ENCODE measurements around the gene TRERF1.

Gene TRERF1

DNA sequence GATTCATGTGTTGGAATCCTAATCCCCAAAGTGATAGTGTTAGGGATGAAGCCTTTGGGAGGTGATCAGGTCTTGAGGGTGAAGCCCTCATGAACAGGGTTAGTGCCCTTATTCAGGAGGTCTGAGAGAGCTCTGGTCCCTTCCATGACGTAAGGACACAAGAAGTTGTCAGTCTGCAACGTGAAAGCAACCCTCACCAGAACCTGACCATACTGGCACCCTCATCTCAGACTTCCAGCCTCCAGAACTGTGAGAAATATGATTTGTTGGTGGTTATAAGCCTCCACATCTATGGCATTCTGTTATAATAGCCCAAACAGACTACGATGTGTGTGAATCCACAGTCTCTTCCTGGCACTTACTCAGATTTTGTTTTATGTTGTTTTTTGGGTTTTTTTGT, 90.7 kb downstream of the TRERF1 start:
- ATAC-seq = no peak
- TF ChIP-seq, protein P1, sequence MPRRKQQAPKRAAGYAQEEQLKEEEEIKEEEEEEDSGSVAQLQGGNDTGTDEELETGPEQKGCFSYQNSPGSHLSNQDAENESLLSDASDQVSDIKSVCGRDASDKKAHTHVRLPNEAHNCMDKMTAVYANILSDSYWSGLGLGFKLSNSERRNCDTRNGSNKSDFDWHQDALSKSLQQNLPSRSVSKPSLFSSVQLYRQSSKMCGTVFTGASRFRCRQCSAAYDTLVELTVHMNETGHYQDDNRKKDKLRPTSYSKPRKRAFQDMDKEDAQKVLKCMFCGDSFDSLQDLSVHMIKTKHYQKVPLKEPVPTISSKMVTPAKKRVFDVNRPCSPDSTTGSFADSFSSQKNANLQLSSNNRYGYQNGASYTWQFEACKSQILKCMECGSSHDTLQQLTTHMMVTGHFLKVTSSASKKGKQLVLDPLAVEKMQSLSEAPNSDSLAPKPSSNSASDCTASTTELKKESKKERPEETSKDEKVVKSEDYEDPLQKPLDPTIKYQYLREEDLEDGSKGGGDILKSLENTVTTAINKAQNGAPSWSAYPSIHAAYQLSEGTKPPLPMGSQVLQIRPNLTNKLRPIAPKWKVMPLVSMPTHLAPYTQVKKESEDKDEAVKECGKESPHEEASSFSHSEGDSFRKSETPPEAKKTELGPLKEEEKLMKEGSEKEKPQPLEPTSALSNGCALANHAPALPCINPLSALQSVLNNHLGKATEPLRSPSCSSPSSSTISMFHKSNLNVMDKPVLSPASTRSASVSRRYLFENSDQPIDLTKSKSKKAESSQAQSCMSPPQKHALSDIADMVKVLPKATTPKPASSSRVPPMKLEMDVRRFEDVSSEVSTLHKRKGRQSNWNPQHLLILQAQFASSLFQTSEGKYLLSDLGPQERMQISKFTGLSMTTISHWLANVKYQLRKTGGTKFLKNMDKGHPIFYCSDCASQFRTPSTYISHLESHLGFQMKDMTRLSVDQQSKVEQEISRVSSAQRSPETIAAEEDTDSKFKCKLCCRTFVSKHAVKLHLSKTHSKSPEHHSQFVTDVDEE (CRISPR knock-in tag; IDR thresholded peaks at IDR 0.05) = no peak
- TF ChIP-seq, protein P2, sequence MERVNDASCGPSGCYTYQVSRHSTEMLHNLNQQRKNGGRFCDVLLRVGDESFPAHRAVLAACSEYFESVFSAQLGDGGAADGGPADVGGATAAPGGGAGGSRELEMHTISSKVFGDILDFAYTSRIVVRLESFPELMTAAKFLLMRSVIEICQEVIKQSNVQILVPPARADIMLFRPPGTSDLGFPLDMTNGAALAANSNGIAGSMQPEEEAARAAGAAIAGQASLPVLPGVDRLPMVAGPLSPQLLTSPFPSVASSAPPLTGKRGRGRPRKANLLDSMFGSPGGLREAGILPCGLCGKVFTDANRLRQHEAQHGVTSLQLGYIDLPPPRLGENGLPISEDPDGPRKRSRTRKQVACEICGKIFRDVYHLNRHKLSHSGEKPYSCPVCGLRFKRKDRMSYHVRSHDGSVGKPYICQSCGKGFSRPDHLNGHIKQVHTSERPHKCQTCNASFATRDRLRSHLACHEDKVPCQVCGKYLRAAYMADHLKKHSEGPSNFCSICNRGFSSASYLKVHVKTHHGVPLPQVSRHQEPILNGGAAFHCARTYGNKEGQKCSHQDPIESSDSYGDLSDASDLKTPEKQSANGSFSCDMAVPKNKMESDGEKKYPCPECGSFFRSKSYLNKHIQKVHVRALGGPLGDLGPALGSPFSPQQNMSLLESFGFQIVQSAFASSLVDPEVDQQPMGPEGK (CRISPR knock-in tag; IDR thresholded peaks at IDR 0.05; ENCODE audit: borderline replicate concordance) = no peak
- TF ChIP-seq CSDC2 (CRISPR knock-in tag; IDR thresholded peaks at IDR 0.05) = no peak
- no peak for TF ChIP-seq ZC3H10 (CRISPR knock-in tag; IDR thresholded peaks at IDR 0.05)
- no peak for TF ChIP-seq BACH2 (CRISPR knock-in tag; IDR thresholded peaks at IDR 0.05; ENCODE audit: borderline replicate concordance)
- no peak for TF ChIP-seq RARB (CRISPR knock-in tag; IDR thresholded peaks at IDR 0.05)
- TF ChIP-seq, protein P3, sequence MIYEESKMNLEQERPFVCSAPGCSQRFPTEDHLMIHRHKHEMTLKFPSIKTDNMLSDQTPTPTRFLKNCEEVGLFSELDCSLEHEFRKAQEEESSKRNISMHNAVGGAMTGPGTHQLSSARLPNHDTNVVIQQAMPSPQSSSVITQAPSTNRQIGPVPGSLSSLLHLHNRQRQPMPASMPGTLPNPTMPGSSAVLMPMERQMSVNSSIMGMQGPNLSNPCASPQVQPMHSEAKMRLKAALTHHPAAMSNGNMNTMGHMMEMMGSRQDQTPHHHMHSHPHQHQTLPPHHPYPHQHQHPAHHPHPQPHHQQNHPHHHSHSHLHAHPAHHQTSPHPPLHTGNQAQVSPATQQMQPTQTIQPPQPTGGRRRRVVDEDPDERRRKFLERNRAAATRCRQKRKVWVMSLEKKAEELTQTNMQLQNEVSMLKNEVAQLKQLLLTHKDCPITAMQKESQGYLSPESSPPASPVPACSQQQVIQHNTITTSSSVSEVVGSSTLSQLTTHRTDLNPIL (CRISPR knock-in tag; IDR thresholded peaks at IDR 0.05; ENCODE audit: low read depth) = no peak
- TF ChIP-seq ZNF70 (CRISPR knock-in tag; IDR thresholded peaks at IDR 0.05) = no peak
- TF ChIP-seq ZNF565 (CRISPR knock-in tag; conservative IDR thresholded peaks at IDR 0.05; ENCODE audit: low read depth) = no peak
- no peak for TF ChIP-seq TOX (CRISPR knock-in tag; IDR thresholded peaks at IDR 0.05; ENCODE audit: borderline replicate concordance)
- TF ChIP-seq, protein P4, sequence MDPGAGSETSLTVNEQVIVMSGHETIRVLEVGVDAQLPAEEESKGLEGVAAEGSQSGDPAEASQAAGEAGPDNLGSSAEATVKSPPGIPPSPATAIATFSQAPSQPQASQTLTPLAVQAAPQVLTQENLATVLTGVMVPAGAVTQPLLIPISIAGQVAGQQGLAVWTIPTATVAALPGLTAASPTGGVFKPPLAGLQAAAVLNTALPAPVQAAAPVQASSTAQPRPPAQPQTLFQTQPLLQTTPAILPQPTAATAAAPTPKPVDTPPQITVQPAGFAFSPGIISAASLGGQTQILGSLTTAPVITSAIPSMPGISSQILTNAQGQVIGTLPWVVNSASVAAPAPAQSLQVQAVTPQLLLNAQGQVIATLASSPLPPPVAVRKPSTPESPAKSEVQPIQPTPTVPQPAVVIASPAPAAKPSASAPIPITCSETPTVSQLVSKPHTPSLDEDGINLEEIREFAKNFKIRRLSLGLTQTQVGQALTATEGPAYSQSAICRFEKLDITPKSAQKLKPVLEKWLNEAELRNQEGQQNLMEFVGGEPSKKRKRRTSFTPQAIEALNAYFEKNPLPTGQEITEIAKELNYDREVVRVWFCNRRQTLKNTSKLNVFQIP (CRISPR knock-in tag; IDR thresholded peaks at IDR 0.05; ENCODE audit: borderline replicate concordance, low read depth) = no peak

DNA sequence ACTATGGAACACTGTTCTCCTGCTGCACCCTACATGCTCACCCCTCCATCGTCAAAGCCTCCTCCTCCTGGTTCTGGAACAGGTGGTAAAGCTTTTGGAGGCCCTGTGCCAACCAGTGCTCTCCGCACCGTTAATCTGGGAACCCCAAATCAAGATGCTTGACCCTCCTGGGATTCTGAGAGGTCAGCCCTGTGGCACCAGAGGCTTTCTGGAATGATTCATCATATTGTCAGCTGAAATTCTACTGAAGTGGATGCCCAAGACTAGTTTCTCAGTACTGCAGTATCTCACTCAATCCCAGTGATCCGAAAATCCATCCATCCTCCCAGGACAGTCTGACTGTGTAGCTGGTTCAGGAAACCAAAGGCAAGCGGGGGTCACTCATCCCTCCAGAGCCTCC, 92.7 kb downstream of the TRERF1 start:
- TF ChIP-seq OSR1 (CRISPR knock-in tag; IDR thresholded peaks at IDR 0.05) (no peak), ISL1 (CRISPR knock-in tag; IDR thresholded peaks at IDR 0.05) (no peak), ARNTL (CRISPR knock-in tag; IDR thresholded peaks at IDR 0.05; ENCODE audit: borderline replicate concordance, low read depth) (no peak), ESRRG (CRISPR knock-in tag; IDR thresholded peaks at IDR 0.05) (no peak), ZNF565 (CRISPR knock-in tag; conservative IDR thresholded peaks at IDR 0.05; ENCODE audit: low read depth) (no peak), GLIS3 (CRISPR knock-in tag; IDR thresholded peaks at IDR 0.05) (no peak)
- ATAC-seq = no peak

DNA sequence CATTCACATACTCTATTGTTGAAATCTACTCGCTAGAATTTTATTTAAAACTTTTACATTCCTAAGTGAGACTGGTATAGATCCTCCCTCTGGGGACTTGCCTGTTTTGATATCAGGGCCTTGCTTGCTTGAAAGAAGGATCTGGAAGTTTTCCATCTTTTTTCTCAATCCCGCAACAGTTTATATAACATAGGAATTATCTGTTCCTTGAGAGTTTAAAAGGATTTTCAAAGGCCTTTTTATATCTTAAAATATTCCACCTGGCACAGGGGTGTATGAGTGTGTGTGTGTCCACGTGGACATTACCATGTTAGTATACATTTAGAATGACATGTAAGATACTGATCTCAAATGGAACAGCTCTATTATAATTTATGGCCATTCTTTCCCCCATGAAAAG, 96.3 kb downstream of the TRERF1 start:
- TF ChIP-seq ESRRG (CRISPR knock-in tag; IDR thresholded peaks at IDR 0.05) = no peak
- TF ChIP-seq SNAI2 (CRISPR knock-in tag; IDR thresholded peaks at IDR 0.05) = no peak
- TF ChIP-seq PPARA (CRISPR knock-in tag; IDR thresholded peaks at IDR 0.05; ENCODE audit: borderline replicate concordance) = no peak
- ATAC-seq = no peak

DNA sequence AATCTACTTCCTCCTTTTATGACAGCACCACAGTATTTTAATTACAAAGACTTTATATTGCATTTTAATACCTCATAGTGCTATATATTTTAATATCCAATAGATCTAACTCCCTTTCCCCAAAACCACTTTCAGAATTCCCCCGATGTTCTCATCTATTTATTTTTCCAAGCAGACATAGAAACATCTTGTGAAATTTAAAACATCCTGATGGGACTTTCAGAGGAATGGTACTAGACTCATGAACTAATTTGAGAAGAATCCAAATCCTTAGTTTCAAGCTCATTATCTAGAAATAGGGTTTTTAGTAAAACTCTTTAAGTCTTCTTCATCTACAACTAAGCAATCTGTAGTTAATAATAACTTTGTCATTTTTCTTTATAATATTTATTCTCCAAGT, 97.0 kb downstream of the TRERF1 start:
- ATAC-seq = no peak
- no peak for TF ChIP-seq ISL1 (CRISPR knock-in tag; IDR thresholded peaks at IDR 0.05)
- no peak for TF ChIP-seq PPARA (CRISPR knock-in tag; IDR thresholded peaks at IDR 0.05; ENCODE audit: borderline replicate concordance)
- no peak for TF ChIP-seq TOX (CRISPR knock-in tag; IDR thresholded peaks at IDR 0.05; ENCODE audit: borderline replicate concordance)
- no peak for TF ChIP-seq BACH2 (CRISPR knock-in tag; IDR thresholded peaks at IDR 0.05; ENCODE audit: borderline replicate concordance)
- no peak for TF ChIP-seq OSR1 (CRISPR knock-in tag; IDR thresholded peaks at IDR 0.05)
- TF ChIP-seq ZNF8 (CRISPR knock-in tag; IDR thresholded peaks at IDR 0.05) = no peak
- TF ChIP-seq ARNTL (CRISPR knock-in tag; IDR thresholded peaks at IDR 0.05; ENCODE audit: borderline replicate concordance, low read depth) = no peak
- TF ChIP-seq, protein P5, sequence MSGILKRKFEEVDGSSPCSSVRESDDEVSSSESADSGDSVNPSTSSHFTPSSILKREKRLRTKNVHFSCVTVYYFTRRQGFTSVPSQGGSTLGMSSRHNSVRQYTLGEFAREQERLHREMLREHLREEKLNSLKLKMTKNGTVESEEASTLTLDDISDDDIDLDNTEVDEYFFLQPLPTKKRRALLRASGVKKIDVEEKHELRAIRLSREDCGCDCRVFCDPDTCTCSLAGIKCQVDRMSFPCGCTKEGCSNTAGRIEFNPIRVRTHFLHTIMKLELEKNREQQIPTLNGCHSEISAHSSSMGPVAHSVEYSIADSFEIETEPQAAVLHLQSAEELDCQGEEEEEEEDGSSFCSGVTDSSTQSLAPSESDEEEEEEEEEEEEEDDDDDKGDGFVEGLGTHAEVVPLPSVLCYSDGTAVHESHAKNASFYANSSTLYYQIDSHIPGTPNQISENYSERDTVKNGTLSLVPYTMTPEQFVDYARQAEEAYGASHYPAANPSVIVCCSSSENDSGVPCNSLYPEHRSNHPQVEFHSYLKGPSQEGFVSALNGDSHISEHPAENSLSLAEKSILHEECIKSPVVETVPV (CRISPR knock-in tag; IDR thresholded peaks at IDR 0.05) = no peak
- no peak for TF ChIP-seq GLIS3 (CRISPR knock-in tag; IDR thresholded peaks at IDR 0.05)
- TF ChIP-seq, protein P1 (CRISPR knock-in tag; IDR thresholded peaks at IDR 0.05) = no peak
- no peak for TF ChIP-seq ZNF70 (CRISPR knock-in tag; IDR thresholded peaks at IDR 0.05)
- no peak for TF ChIP-seq RARB (CRISPR knock-in tag; IDR thresholded peaks at IDR 0.05)
- TF ChIP-seq, protein P4 (CRISPR knock-in tag; IDR thresholded peaks at IDR 0.05; ENCODE audit: borderline replicate concordance, low read depth) = no peak
- no peak for TF ChIP-seq ZFP30 (CRISPR knock-in tag; IDR thresholded peaks at IDR 0.05)
- TF ChIP-seq ZC3H10 (CRISPR knock-in tag; IDR thresholded peaks at IDR 0.05) = no peak
